Neural crest cell (in vitro differentiated cells): ENCODE data around the gene TCF4. TPM values are rescaled to one million over a fixed set of nuclear protein-coding genes. Genes with fewer than 3 reads are reported as not detected.

Experiments
- DNase-seq: peaks from one replicate; pipeline ENCODE4 v3.0.0; 2021; ENCODE audit warnings: low read depth, mixed read lengths, low spot score
- H3K27ac Mint-ChIP-seq: one replicate; pipeline ENCODE4 v1.8.0; 2021; ENCODE audit warnings: mild to moderate bottlenecking, mixed read lengths; ENCODE audit not compliant: unreplicated experiment
- H3K27me3 Mint-ChIP-seq: 2 replicates; pipeline ENCODE4 v1.8.0; 2021; ENCODE audit warnings: low read depth, mild to moderate bottlenecking, mixed read lengths
- H3K36me3 Mint-ChIP-seq: 2 replicates; pipeline ENCODE4 v1.8.0; 2021; ENCODE audit warnings: low read depth, mild to moderate bottlenecking, mixed read lengths
- H3K4me1 Mint-ChIP-seq: 2 replicates; pipeline ENCODE4 v1.8.0; 2021; ENCODE audit warnings: mixed read lengths
- H3K4me3 Mint-ChIP-seq: one replicate; pipeline ENCODE4 v1.8.0; 2021; ENCODE audit warnings: mild to moderate bottlenecking, mixed read lengths
- H3K9me3 Mint-ChIP-seq: 2 replicates; pipeline ENCODE4 v1.8.0; 2021; ENCODE audit warnings: mixed read lengths
- total RNA-seq: library from RNA; stranded (reverse); gene quantifications from 2 replicates; pipeline ENCODE4 v1.2.1, GENCODE V29; 2021
- TF ChIP-seq, protein P1 (sequence below): fragments of 200-600 bp; sonication (generic); conservative IDR thresholded peaks from 2 replicates; pipeline ENCODE4 v1.5.0; 2021; ENCODE audit warnings: antibody characterized with exemption, mild to moderate bottlenecking

Gene TCF4
- total RNA-seq, 1 donor from 2014 or later: 89.9 TPM

GRCh38 chr18:55593888-55594287 is 5.9 kb upstream of the TCF4 start:
- Mint-ChIP-seq H3K27ac (no peak overlapping the region), H3K27me3 (no peaks in the 10 kb centered on the region), H3K4me1 (peaks cover 11% of the 10 kb centered on the region), H3K9me3 (peaks cover 3% of the 10 kb centered on the region), H3K36me3 (no peaks in the 10 kb centered on the region), H3K4me3 (no peak overlapping the region)
- TF ChIP-seq, protein P1, sequence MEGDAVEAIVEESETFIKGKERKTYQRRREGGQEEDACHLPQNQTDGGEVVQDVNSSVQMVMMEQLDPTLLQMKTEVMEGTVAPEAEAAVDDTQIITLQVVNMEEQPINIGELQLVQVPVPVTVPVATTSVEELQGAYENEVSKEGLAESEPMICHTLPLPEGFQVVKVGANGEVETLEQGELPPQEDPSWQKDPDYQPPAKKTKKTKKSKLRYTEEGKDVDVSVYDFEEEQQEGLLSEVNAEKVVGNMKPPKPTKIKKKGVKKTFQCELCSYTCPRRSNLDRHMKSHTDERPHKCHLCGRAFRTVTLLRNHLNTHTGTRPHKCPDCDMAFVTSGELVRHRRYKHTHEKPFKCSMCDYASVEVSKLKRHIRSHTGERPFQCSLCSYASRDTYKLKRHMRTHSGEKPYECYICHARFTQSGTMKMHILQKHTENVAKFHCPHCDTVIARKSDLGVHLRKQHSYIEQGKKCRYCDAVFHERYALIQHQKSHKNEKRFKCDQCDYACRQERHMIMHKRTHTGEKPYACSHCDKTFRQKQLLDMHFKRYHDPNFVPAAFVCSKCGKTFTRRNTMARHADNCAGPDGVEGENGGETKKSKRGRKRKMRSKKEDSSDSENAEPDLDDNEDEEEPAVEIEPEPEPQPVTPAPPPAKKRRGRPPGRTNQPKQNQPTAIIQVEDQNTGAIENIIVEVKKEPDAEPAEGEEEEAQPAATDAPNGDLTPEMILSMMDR: no peak
- no peak for DNase-seq

DNA sequence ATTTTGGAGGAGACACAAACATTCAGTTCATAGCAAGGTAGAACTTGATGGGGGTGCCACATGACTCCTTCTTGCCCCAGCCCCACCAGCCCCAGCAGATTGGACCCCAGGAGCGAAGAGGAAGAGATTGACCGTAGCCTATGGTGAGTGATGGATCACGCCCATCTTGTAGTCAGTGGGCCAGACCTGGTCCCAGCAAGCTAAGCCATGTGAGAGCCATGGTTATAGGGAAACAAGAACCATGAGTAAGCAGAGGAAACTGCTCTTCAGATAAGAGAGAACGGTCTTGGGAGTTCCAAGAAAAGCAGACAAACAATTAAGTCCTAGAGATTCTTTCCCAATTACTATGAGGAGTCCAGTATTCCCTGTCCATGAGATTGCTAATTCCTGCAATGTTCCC is 4.6 kb upstream of the TCF4 start:
- TF ChIP-seq, protein P1: no peak
- no peaks in the 10 kb centered on the region for H3K9me3 Mint-ChIP-seq
- no peak overlapping the region for H3K27ac Mint-ChIP-seq
- no peaks in the 10 kb centered on the region for H3K27me3 Mint-ChIP-seq
- no peak for DNase-seq
- no peak overlapping the region for H3K4me3 Mint-ChIP-seq
- peaks cover 11% of the 10 kb centered on the region for H3K4me1 Mint-ChIP-seq
- no peaks in the 10 kb centered on the region for H3K36me3 Mint-ChIP-seq

DNA sequence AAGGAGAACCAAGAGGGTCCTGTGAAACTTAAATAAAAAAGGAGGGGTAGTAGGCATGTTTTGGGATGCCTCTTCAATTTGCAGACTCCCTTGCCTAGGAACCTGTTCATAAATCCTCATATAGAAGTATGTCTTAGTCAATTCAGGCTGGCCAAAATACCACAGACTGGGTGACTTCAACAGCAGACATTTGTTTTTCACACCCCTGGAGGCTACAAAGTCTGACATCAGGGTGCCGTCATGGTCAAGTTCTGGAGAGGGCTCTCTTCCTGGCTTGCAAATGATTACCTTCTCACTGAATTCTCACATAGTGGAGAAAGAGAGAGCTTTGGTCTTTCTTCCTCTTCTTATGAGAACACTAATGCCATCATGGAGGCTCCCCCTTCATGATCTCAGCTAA is 4.1 kb upstream of the TCF4 start:
- Mint-ChIP-seq H3K27ac (no peak overlapping the region), H3K9me3 (no peaks in the 10 kb centered on the region), H3K36me3 (no peaks in the 10 kb centered on the region), H3K4me3 (peak overlapping the region; percentile 5), H3K4me1 (peaks cover 11% of the 10 kb centered on the region), H3K27me3 (no peaks in the 10 kb centered on the region)
- no peak for DNase-seq
- TF ChIP-seq, protein P1: no peak

- Mint-ChIP-seq H3K9me3 (no peaks in the 10 kb centered on the region), H3K4me3 (peak overlapping the region; percentile 89), H3K27me3 (no peaks in the 10 kb centered on the region), H3K36me3 (no peaks in the 10 kb centered on the region), H3K27ac (peak overlapping the region; percentile 96), H3K4me1 (peaks cover 32% of the 10 kb centered on the region)
- peak; percentile 96 for DNase-seq
- TF ChIP-seq, protein P1: peak; percentile 14
Observed at GRCh38 chr18:55589625-55590291, 1.8 kb upstream of the TCF4 start.

GRCh38 chr18:55588870-55589595 is 1.0 kb upstream of the TCF4 start:
- DNase-seq: no peak
- Mint-ChIP-seq H3K4me1 (peaks cover 38% of the 10 kb centered on the region), H3K27me3 (no peaks in the 10 kb centered on the region), H3K36me3 (no peaks in the 10 kb centered on the region), H3K4me3 (peak overlapping the region; percentile 89), H3K27ac (peak overlapping the region; percentile 97), H3K9me3 (no peaks in the 10 kb centered on the region)
- TF ChIP-seq, protein P1: no peak
